Bone marrow (tissue), 2 donors: ENCODE measurements around the gene SRD5A3.

Source experiments
- DNase-seq, 2 donors: peaks; one replicate each; lab custom pipeline; 2025; lab: John Stamatoyannopoulos, UW

The SRD5A3 gene

DNA sequence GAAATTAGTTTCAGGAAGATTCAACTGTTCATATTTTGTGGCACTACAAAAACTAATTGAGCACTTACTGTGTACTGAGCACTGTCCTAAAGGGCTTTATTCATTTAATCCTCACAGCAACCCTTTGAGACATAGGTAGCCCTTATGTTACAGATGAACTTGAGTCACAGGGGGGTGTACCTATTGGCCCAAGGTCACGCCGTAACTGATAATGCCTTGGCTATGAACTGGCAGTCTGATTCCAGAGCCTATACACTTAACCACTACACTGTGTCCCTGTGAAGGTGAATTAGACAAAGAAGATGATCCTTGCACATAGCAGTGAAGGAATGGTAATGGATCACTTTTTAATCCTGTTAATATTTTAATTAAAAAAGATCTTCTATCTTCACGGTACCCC lies 61.7 kb downstream of the SRD5A3 start:
- DNase-seq = no peak

DNA sequence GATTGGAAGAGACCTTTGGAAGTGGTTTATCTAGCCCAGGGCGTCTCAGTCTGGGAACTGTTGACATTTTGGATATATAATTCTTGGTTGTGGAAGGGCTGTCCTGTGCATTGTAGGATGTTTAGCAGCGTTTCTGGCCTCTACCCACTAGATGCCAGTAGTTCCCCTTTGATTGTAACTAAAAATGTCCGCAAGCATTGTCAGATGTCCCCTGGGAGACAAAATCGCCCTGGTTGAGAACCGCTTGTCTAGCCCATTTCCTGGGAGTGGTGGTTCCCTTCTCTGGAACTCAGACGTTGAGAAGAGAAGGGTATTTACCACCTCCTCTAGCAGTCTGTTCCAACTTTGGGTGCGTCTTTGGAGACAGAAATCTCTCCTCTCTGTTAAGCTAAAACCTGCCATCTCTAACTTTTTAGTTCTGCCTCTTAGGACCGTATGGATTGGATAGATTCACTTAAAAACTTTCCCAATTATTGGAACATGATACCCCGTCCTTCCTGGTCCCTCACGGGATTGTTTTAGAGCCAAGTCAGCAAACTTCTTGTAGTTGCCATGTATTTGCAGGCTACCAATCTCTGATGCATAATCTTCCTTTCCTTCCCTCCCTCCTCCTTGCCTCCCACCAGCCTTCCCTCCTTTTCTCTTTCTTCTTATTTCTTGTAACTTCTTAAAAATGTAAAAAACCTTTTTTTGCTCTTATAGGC lies 63.6 kb downstream of the SRD5A3 start:
- DNase-seq = no peak

- DNase-seq = no peak
Measured at GRCh38 chr4:55410431-55410830, 64.4 kb downstream of the SRD5A3 start.

- no peak for DNase-seq
Measured at GRCh38 chr4:55411621-55412020, 65.6 kb downstream of the SRD5A3 start.

- DNase-seq = no peak
Measured at GRCh38 chr4:55416176-55416575, 70.1 kb downstream of the SRD5A3 start.
